H1 (cell line): Measurements from ENCODE around the gene FGF2. TPM values are rescaled to one million over a fixed set of nuclear protein-coding genes. Genes with fewer than 3 reads are reported as not detected.

Source experiments
- CTCF ChIA-PET: fragments of 300-600 bp; sonication (Branson Sonifier 250); formaldehyde crosslinking; loops from one replicate; lab custom pipeline; 2021; ENCODE audit not compliant: partially characterized antibody; lab: Charles Lee
- POLR2A ChIA-PET: fragments of 300-600 bp; sonication (Branson Sonifier 250); formaldehyde crosslinking; loops from one replicate; lab custom pipeline; 2021; ENCODE audit warnings: inconsistent platforms; ENCODE audit not compliant: partially characterized antibody; lab: Charles Lee
- DNase-seq, 2 experiments: peaks; one replicate each; pipeline versions ENCODE4 v3.0.0 to v3.0.0-alpha.2; 2010 to 2022; ENCODE audit warnings: low spot score in 2 of 2, low read depth in 1 of 2, mixed read lengths in 1 of 2
- FAIRE-seq: peaks from 2 replicates; lab custom pipeline; 2011; peaks lifted over from hg19 to GRCh38; lab: Jason Lieb, UNC
- H2AFZ ChIP-seq: 2 replicates; pipeline ENCODE4 v1.8.1; 2012; ENCODE audit warnings: low read length, inconsistent platforms
- H2AK5ac ChIP-seq: 2 replicates; pipeline ENCODE4 v1.6.1; 2013; ENCODE audit warnings: low read depth, low read length
- H2BK120ac ChIP-seq: replicated peaks from 2 replicates; pipeline ENCODE3; 2013; ENCODE audit warnings: low read depth, low read length, inconsistent platforms
- H2BK12ac ChIP-seq: 2 replicates; pipeline ENCODE4 v1.6.1; 2013; ENCODE audit warnings: low read depth, low read length
- H2BK15ac ChIP-seq: 2 replicates; pipeline ENCODE4 v1.6.1; 2013; ENCODE audit warnings: low read length
- H2BK20ac ChIP-seq: 2 replicates; pipeline ENCODE4 v1.6.1; 2013; ENCODE audit warnings: low read length
- H2BK5ac ChIP-seq: 2 replicates; pipeline ENCODE4 v1.6.1; 2013; ENCODE audit warnings: low read depth, low read length
- H3K14ac ChIP-seq: 2 replicates; pipeline ENCODE4 v1.6.1; 2013; ENCODE audit warnings: inconsistent platforms; ENCODE audit not compliant: insufficient read length
- H3K18ac ChIP-seq: 2 replicates; pipeline ENCODE4 v1.6.1; 2013; ENCODE audit warnings: low read length; ENCODE audit errors: extremely low read depth
- H3K23ac ChIP-seq: 2 replicates; pipeline ENCODE4 v1.6.1; 2013; ENCODE audit warnings: inconsistent platforms; ENCODE audit not compliant: insufficient read length
- H3K23me2 ChIP-seq: 2 replicates; pipeline ENCODE4 v1.6.1; 2013; ENCODE audit warnings: low read depth, low read length
- H3K27ac ChIP-seq: 2 replicates; pipeline ENCODE4 v1.6.1; 2011; ENCODE audit warnings: low read depth, low read length, inconsistent platforms
- H3K27me3 ChIP-seq, 4 experiments: replicated peaks in 1 of 4; 1 replicate in 1 of 4; 2 replicates in 3 of 4; pipeline versions ENCODE4 v1.6.1 to v1.8.1; 2011 to 2013; ENCODE audit warnings: low read length in 3 of 4, mild to moderate bottlenecking in 3 of 4, inconsistent platforms in 2 of 4, mixed read lengths in 2 of 4, moderate library complexity in 1 of 4; ENCODE audit not compliant: control insufficient read depth in 3 of 4, insufficient read depth in 3 of 4; ENCODE audit errors: extremely low read depth in 1 of 4
- H3K36me3 ChIP-seq, 4 experiments: 2 replicates each; pipeline versions ENCODE4 v1.6.1 to v1.8.1; 2011 to 2013; ENCODE audit warnings: mild to moderate bottlenecking in 4 of 4, low read length in 3 of 4, moderate library complexity in 2 of 4, control low read depth in 1 of 4, inconsistent platforms in 1 of 4; ENCODE audit not compliant: insufficient read depth in 4 of 4, control insufficient read depth in 2 of 4
- H3K4ac ChIP-seq: replicated peaks from 2 replicates; pipeline ENCODE3; 2013; ENCODE audit warnings: low read length, low read depth, mixed read lengths, inconsistent platforms; ENCODE audit not compliant: insufficient read length
- H3K4me1 ChIP-seq, 4 experiments: replicated peaks in 1 of 4; 1 replicate in 1 of 4; 2 replicates in 3 of 4; pipeline versions ENCODE4 v1.6.1 to v1.8.1; 2011 to 2013; ENCODE audit warnings: low read length in 3 of 4, inconsistent platforms in 2 of 4, mixed read lengths in 1 of 4; ENCODE audit not compliant: insufficient read depth in 4 of 4, control insufficient read depth in 3 of 4
- H3K4me2 ChIP-seq, 2 experiments: 2 replicates each; pipeline versions ENCODE4 v1.6.1 to v1.8.1; 2011 to 2013; ENCODE audit warnings: low read depth in 2 of 2, low read length in 2 of 2, control low read depth in 1 of 2, inconsistent platforms in 1 of 2, mild to moderate bottlenecking in 1 of 2; ENCODE audit not compliant: insufficient read depth in 1 of 2
- H3K4me3 ChIP-seq, 4 experiments: fragments of 200-600, 300-600 bp in 1 of 4; sonication (generic), shearing (Covaris generic), sonication (Bioruptor Twin) in 1 of 4; 2 replicates each; pipeline versions ENCODE4 v1.5.1 to v1.8.1; 2011 to 2016; ENCODE audit warnings: low read length in 4 of 4, low read depth in 3 of 4, control low read depth in 2 of 4, inconsistent platforms in 2 of 4, mild to moderate bottlenecking in 2 of 4, mixed read lengths in 1 of 4, moderate library complexity in 1 of 4; ENCODE audit not compliant: insufficient read depth in 2 of 4; ENCODE audit errors: extremely low read depth in 1 of 4
- H3K56ac ChIP-seq: replicated peaks from 2 replicates; pipeline ENCODE3; 2013; ENCODE audit warnings: low read depth, mild to moderate bottlenecking, mixed read lengths, low read length, inconsistent platforms; ENCODE audit not compliant: insufficient read length
- H3K79me1 ChIP-seq: 2 replicates; pipeline ENCODE4 v1.6.1; 2013; ENCODE audit warnings: low read depth, low read length, control low read depth
- H3K79me2 ChIP-seq, 2 experiments: 2 replicates each; pipeline versions ENCODE4 v1.6.1 to v1.8.1; 2012 to 2013; ENCODE audit warnings: low read length in 2 of 2, mild to moderate bottlenecking in 2 of 2, inconsistent platforms in 1 of 2; ENCODE audit not compliant: insufficient read depth in 2 of 2, control insufficient read depth in 1 of 2
- H3K9ac ChIP-seq, 4 experiments: replicated peaks in 1 of 4; 1 replicate in 1 of 4; 2 replicates in 3 of 4; pipeline versions ENCODE4 v1.6.1 to v1.8.1; 2011 to 2013; ENCODE audit warnings: low read depth in 3 of 4, low read length in 3 of 4, control low read depth in 2 of 4, mild to moderate bottlenecking in 2 of 4, moderate library complexity in 2 of 4, inconsistent platforms in 1 of 4; ENCODE audit errors: extremely low read depth in 1 of 4
- H3K9me3 ChIP-seq, 2 experiments: 2 replicates each; pipeline versions ENCODE4 v1.6.1 to v1.8.1; 2012 to 2013; ENCODE audit warnings: mild to moderate bottlenecking in 2 of 2, moderate library complexity in 2 of 2, control low read depth in 1 of 2, inconsistent platforms in 1 of 2, low read depth in 1 of 2, low read length in 1 of 2, mixed read lengths in 1 of 2; ENCODE audit not compliant: insufficient read depth in 2 of 2
- H4K20me1 ChIP-seq, 2 experiments: replicated peaks in 1 of 2; 2 replicates each; pipeline versions ENCODE3 to v1.8.1; 2011 to 2013; ENCODE audit warnings: inconsistent platforms in 2 of 2, low read length in 2 of 2, mild to moderate bottlenecking in 1 of 2; ENCODE audit not compliant: insufficient read depth in 2 of 2, control insufficient read depth in 1 of 2
- H4K5ac ChIP-seq: 2 replicates; pipeline ENCODE4 v1.6.1; 2013; ENCODE audit warnings: low read length, low read depth, mixed read lengths, inconsistent platforms; ENCODE audit not compliant: insufficient read length
- H4K8ac ChIP-seq: 2 replicates; pipeline ENCODE4 v1.8.0; 2013; ENCODE audit warnings: mild to moderate bottlenecking, moderate library complexity, low read length, inconsistent platforms; ENCODE audit not compliant: insufficient read depth; ENCODE audit errors: extremely low read depth
- H4K91ac ChIP-seq: replicated peaks from 2 replicates; pipeline ENCODE3; 2013; ENCODE audit warnings: low read length, mixed read lengths, inconsistent platforms; ENCODE audit not compliant: insufficient read length
- CHD1 ChIP-seq: IDR thresholded peaks from 2 replicates; pipeline ENCODE4 v1.6.1; 2012; ENCODE audit warnings: low read depth, low read length, improper control_type of control experiment
- CTCF ChIP-seq, 3 experiments: IDR thresholded peaks; 1 replicate in 2 of 3; 2 replicates in 1 of 3; pipeline versions ENCODE4 v1.5.1 to v1.6.1; 2011; ENCODE audit warnings: low read length in 3 of 3, mild to moderate bottlenecking in 3 of 3, inconsistent platforms in 2 of 3, low read depth in 1 of 3, moderate library complexity in 1 of 3; ENCODE audit not compliant: insufficient read depth in 1 of 3; ENCODE audit errors: control extremely low read depth in 1 of 3
- E2F6 ChIP-seq: IDR thresholded peaks from 2 replicates; pipeline ENCODE4 v1.6.1; 2012; ENCODE audit warnings: inconsistent platforms
- GABPA ChIP-seq: IDR thresholded peaks from 2 replicates; pipeline ENCODE4 v1.6.1; 2011; ENCODE audit warnings: mild to moderate bottlenecking, low read length, moderate library complexity, borderline replicate concordance; ENCODE audit not compliant: insufficient read depth
- KDM5A ChIP-seq: fragments of 200-600 bp; IDR thresholded peaks from 2 replicates; pipeline ENCODE4 v1.7.1; 2012; ENCODE audit warnings: mild to moderate bottlenecking, low read length, inconsistent platforms, mixed read lengths
- MAFK ChIP-seq: IDR thresholded peaks from 2 replicates; pipeline ENCODE4 v1.6.1; 2012; ENCODE audit warnings: low read depth, mild to moderate bottlenecking, improper control_type of control experiment, low read length
- PHF8 ChIP-seq: fragments of 200-600 bp; sonication (generic); conservative IDR thresholded peaks from 2 replicates; pipeline ENCODE4 v1.7.1; 2012; ENCODE audit warnings: low read depth, mild to moderate bottlenecking, inconsistent platforms, low read length, moderate library complexity
- POLR2AphosphoS5 ChIP-seq: IDR thresholded peaks from 2 replicates; pipeline ENCODE4 v1.6.1; 2011; ENCODE audit warnings: low read depth, low read length
- SIN3A ChIP-seq, 2 experiments: IDR thresholded peaks in 1 of 2; conservative IDR thresholded peaks in 1 of 2; 2 replicates each; pipeline ENCODE4 v1.6.1; 2011 to 2012; ENCODE audit warnings: low read length in 2 of 2, improper control_type of control experiment in 1 of 2, low read depth in 1 of 2, mild to moderate bottlenecking in 1 of 2
- SUZ12 ChIP-seq: fragments of 200-600 bp; sonication (generic); IDR thresholded peaks from 2 replicates; pipeline ENCODE4 v1.6.1; 2012; ENCODE audit warnings: mild to moderate bottlenecking, inconsistent platforms, low read length, moderate library complexity, mixed read lengths
- WGBS, 2 experiments: shearing (Covaris generic) in 1 of 2; methylation state at CpG; one replicate each; pipeline versions ENCODE4 v1.1.6 to v1.1.7; 2013 to 2015; ENCODE audit warnings: low lambda C conversion rate in 2 of 2, mixed read lengths in 2 of 2, inconsistent platforms in 1 of 2, low coverage in 1 of 2, missing lambda C conversion rate in 1 of 2; ENCODE audit not compliant: insufficient replicate concordance in 2 of 2, insufficient coverage in 1 of 2, insufficient read length in 1 of 2; ENCODE audit errors: extremely low coverage in 1 of 2, missing lambda C conversion rate in 1 of 2; 5-methylcytosine and 5-hydroxymethylcytosine counted together
- polyA plus RNA-seq, 7 experiments: library from polyadenylated mRNA; depleted of rRNA in 3 of 7; stranded (reverse) in 5 of 7; unstranded in 2 of 7; fragments of >200 nt in 5 of 7; fragments of 200-250 nt in 2 of 7; gene quantifications; 1 replicate in 5 of 7; 2 replicates in 1 of 7; 4 replicates in 1 of 7; pipeline versions ENCODE4 v1.2.1 to v1.2.3, GENCODE V29; 2011 to 2013; ENCODE audit warnings: missing spikeins in 2 of 7, mixed read lengths in 2 of 7
- total RNA-seq: library from RNA; stranded (reverse); fragmentation: NEBNext Ultra II Directional; extraction: Animal tissue kit (Norgen Biotek cat#: 25700); gene quantifications from 2 replicates; pipeline ENCODE4 v1.2.1, GENCODE V29; 2021

FGF2 gene
- total and polyA plus RNA-seq, 2 of the 8 experiments (the other 6 are each of a cell fraction or from before 2014, with no cell fraction given): 23.4 to 145 TPM

- Histone ChIP-seq H2AFZ (no peak overlapping the region), H3K4me3 (no peak overlapping the region), H3K79me1 (no peaks in the 10 kb centered on the region), H4K5ac (no peak overlapping the region), H4K91ac (peak overlapping the region; percentile 72), H3K9ac (no peak overlapping the region), H3K27me3 (no peaks in the 10 kb centered on the region), H3K27ac (peak overlapping the region; percentile 23; the same call in 1 of the 2 replicates), H3K4ac (peak overlapping the region; percentile 88), H2BK12ac (peak overlapping the region; percentile 97), H3K18ac (peak overlapping the region; percentile 19; the same call in 1 of the 2 replicates), H4K8ac (no peak overlapping the region), H2BK120ac (peak overlapping the region; percentile 80), H3K23me2 (no peaks in the 10 kb centered on the region), H3K4me1 (peaks cover 7 to 27% (median 17%) of the 10 kb centered on the region in 4 experiments), H2BK15ac (no peak overlapping the region), H2BK5ac (peak overlapping the region; percentile 97), H3K4me2 (no peak overlapping the region; a peak in 1 of 4 replicates), H4K20me1 (no peaks in the 10 kb centered on the region), H2AK5ac (peak overlapping the region; percentile 83; the same call in 1 of the 2 replicates), H3K14ac (no peak overlapping the region), H3K23ac (no peak overlapping the region), H3K9me3 (no peaks in the 10 kb centered on the region), H2BK20ac (peak overlapping the region; percentile 82), H3K56ac (no peak overlapping the region), H3K36me3 (no peaks in the 10 kb centered on the region), H3K79me2 (no peaks in the 10 kb centered on the region)
- FAIRE-seq (no peak), DNase-seq (no peak)
- ChIA-PET POLR2A (interaction anchor here (2.1 to 5.0 kb wide), 4 partner anchors 13 to 89 kb away, joined by 5 to 79 read pairs (median 40); partner anchors contain the start of gene FGF2), CTCF (no interaction called here)
- WGBS, 2 experiments: 91% methylated on average over 2 of the region's 2 CpGs; no CpG with 5 or more reads in 1 of the 2 experiments
- TF ChIP-seq POLR2AphosphoS5 (no peak), SUZ12 (no peak), SIN3A (conservative IDR thresholded peaks at IDR 0.05 in 1 of 2, IDR thresholded peaks at IDR 0.05 in 1 of 2; ENCODE audit: low read depth in 1 of 2, low read length in 2 of 2) (no peak), PHF8 (no peak), MAFK (no peak), GABPA (no peak), CHD1 (no peak), CTCF (IDR thresholded peaks at IDR 0.05; ENCODE audit: control extremely low read depth in 1 of 3, insufficient read depth in 1 of 3, low read depth in 1 of 3, low read length in 3 of 3) (no peak), KDM5A (no peak), E2F6 (no peak)
These were observed 41.5 kb upstream of the FGF2 start for GRCh38 chr4:122785099-122785498.
